ENCODE measurements around the gene MICALL1. TPM values are rescaled to one million over a fixed set of nuclear protein-coding genes. Genes with fewer than 3 reads are reported as not detected.

The MICALL1 gene, protein sequence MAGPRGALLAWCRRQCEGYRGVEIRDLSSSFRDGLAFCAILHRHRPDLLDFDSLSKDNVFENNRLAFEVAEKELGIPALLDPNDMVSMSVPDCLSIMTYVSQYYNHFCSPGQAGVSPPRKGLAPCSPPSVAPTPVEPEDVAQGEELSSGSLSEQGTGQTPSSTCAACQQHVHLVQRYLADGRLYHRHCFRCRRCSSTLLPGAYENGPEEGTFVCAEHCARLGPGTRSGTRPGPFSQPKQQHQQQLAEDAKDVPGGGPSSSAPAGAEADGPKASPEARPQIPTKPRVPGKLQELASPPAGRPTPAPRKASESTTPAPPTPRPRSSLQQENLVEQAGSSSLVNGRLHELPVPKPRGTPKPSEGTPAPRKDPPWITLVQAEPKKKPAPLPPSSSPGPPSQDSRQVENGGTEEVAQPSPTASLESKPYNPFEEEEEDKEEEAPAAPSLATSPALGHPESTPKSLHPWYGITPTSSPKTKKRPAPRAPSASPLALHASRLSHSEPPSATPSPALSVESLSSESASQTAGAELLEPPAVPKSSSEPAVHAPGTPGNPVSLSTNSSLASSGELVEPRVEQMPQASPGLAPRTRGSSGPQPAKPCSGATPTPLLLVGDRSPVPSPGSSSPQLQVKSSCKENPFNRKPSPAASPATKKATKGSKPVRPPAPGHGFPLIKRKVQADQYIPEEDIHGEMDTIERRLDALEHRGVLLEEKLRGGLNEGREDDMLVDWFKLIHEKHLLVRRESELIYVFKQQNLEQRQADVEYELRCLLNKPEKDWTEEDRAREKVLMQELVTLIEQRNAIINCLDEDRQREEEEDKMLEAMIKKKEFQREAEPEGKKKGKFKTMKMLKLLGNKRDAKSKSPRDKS
- total RNA-seq, result 10 to 100 TPM; 10.7 to 34.5 (median 20.4) TPM

DNA sequence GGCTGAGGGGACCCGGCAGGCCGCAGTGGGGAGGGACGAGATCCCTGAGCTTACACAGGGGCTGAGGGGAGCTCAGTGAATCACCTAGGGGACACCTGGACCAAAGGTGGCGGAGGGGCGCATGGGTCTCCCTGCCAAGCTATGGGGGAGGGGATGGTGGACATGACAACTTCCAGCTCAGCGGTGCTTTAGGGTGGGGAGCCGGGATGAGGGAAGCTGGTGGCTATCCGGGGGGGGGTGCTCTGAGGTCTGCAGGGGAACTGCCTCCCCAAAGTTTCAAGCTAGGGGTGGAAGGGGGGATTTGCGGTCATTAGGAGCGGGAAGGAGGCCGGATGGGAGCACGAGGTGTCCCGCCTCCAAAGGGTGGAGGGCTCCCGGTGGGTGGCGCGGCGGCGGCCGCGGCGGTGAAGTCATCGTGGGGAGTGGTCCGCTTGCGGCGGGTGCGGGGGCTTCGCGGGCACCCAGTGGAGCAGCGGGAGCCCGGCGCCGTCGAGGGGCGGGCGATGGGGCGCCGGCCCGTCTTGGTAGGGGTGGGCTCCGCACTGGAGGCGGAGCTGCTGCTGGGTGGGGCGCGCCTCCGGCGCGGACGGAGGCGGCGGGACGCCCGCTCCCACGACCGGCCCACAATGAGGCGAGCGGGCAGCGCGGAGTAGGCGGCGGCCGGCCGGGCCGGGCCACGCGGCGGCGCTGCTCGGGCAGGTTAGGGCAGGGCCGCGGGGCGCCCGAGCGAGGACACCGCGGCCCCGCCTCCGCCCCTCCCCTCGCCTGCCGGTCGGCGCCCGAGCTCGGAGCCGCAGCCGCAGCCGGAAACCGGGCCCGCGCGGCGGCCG, at the start of gene MICALL1:
MICALL1 (plus strand) TSS at position 764 of the 830 bp plus-strand sequence. CDS start 126 bp downstream, outside the sequence.
- TF ChIP-seq CTCF (IDR thresholded peaks at IDR 0.05) (peak in 4 of 5 experiments; percentile 40 to 74 (median 56)), POLR2A (IDR thresholded peaks at IDR 0.05) (peak in 1 of 2 donors; percentile 27), EP300 (IDR thresholded peaks at IDR 0.05) (no peak)
- Histone ChIP-seq H3K36me3 (no peaks in the 10 kb centered on the region), H3K27me3 (no peaks in the 10 kb centered on the region), H3K27ac (peak within 1 kb of the TSS; percentile 75 to 95 (median 86)), H3K4me3 (peak within 1 kb of the TSS; percentile 58 to 89 (median 71)), H3K9me3 (no peaks in the 10 kb centered on the region), H3K4me1 (peaks cover 0 to 44% (median 19%) of the 10 kb centered on the region in 4 donors)
- DNase-seq (ENCODE audit: low spot score in 2 of 2), result peak; percentile 23 to 50
- WGBS, 2 donors, result 13 to 16% methylated on average over 22 to 23 of the region's 90 CpGs

DNA sequence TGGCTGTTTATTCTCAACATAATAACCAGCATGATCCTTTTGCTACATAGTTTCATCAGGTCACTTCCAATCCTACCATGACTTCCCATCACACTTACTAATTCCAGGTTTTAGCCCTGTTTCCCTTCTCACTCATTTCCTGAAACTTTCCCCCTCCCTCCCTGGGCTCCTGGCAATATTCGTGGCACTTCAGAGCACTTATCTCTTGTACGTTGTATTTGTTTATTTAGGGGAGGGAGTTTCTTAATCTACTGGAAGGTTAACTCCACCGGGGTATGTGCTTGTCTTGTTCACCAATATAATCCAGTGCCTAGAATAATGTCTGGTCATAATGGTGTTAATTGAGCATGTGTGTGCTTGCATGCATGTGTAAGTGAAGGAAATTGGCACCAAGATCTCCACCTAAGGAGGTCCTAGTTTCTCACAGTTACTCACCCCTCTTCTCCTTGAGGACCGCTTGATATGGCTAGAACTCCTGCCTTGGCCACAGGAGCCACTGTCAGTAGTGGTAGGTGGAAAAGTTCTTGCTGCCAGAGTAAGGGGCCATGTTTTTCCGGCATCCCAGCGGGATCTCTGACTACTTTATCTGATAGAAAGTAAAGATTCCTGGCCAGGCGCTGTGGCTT, 45.2 kb upstream of the MICALL1 start:
- Histone ChIP-seq H3K36me3 (peaks cover 0 to 99% (median 28%) of the 10 kb centered on the region in 3 donors), H3K27me3 (no peaks in the 10 kb centered on the region), H3K9me3 (no peaks in the 10 kb centered on the region), H3K4me3 (no peak overlapping the region), H3K4me1 (peaks cover 0 to 4% (median 0%) of the 10 kb centered on the region in 4 donors), H3K27ac (no peak overlapping the region)
- DNase-seq (ENCODE audit: low spot score in 2 of 2), result no peak
- TF ChIP-seq CTCF (IDR thresholded peaks at IDR 0.05) (no peak), EP300 (IDR thresholded peaks at IDR 0.05) (no peak)
- WGBS, 2 donors, result 77 to 81% methylated on average over 7 of the region's 7 CpGs

- peaks cover 0 to 98% (median 27%) of the 10 kb centered on the region in 3 donors for H3K36me3 ChIP-seq
- 82 to 84% methylated on average over 7 of the region's 7 CpGs for WGBS, 2 donors
- H3K4me3 ChIP-seq, result no peak overlapping the region
- H3K27me3 ChIP-seq, result no peaks in the 10 kb centered on the region
- H3K4me1 ChIP-seq, result peaks cover 0 to 4% (median 0%) of the 10 kb centered on the region in 4 donors
- no peaks in the 10 kb centered on the region for H3K9me3 ChIP-seq
- no peak for DNase-seq (ENCODE audit: low spot score in 2 of 2)
- TF ChIP-seq EP300 (IDR thresholded peaks at IDR 0.05) (no peak), POLR2A (IDR thresholded peaks at IDR 0.05) (no peak), CTCF (IDR thresholded peaks at IDR 0.05) (no peak)
- no peak overlapping the region for H3K27ac ChIP-seq
Measured at GRCh38 chr22:37862570-37863325, 43.3 kb upstream of the MICALL1 start.

- Histone ChIP-seq H3K27me3 (no peaks in the 10 kb centered on the region), H3K27ac (no peak overlapping the region), H3K4me1 (peaks cover 0 to 4% (median 0%) of the 10 kb centered on the region in 4 donors), H3K9me3 (no peaks in the 10 kb centered on the region), H3K36me3 (peaks cover 6 to 91% (median 26%) of the 10 kb centered on the region in 3 donors), H3K4me3 (no peak overlapping the region)
- TF ChIP-seq CTCF (IDR thresholded peaks at IDR 0.05) (no peak), EP300 (IDR thresholded peaks at IDR 0.05) (no peak), POLR2A (IDR thresholded peaks at IDR 0.05) (no peak)
- 68% methylated on average over 6 of the region's 6 CpGs for WGBS, 2 donors
- no peak for DNase-seq (ENCODE audit: low spot score in 2 of 2)
Measured at GRCh38 chr22:37865510-37865909, 40.6 kb upstream of the MICALL1 start.
